Loucy (cell line): ENCODE data around the gene EIF2B1.

Experiments used
- H2AFZ ChIP-seq: fragments of 200-600 bp; sonication (generic); 2 replicates; pipeline ENCODE4 v1.6.0; 2016; ENCODE audit warnings: antibody characterized with exemption, mild to moderate bottlenecking, low read length, moderate library complexity
- H3F3A ChIP-seq: fragments of 200-600 bp; 2 replicates; pipeline ENCODE4 v1.6.0; 2016; ENCODE audit warnings: antibody characterized with exemption, low read depth, mild to moderate bottlenecking
- H3K27me3 ChIP-seq: fragments of 200-600 bp; sonication (generic); 2 replicates; pipeline ENCODE4 v1.6.1; 2014; ENCODE audit warnings: low read length, mild to moderate bottlenecking; ENCODE audit not compliant: insufficient read depth, poor library complexity, severe bottlenecking
- H3K36me3 ChIP-seq: fragments of 200-600 bp; sonication (generic); 2 replicates; pipeline ENCODE4 v1.6.1; 2016; ENCODE audit warnings: low read length; ENCODE audit not compliant: insufficient read depth
- H3K4me1 ChIP-seq: fragments of 200-600 bp; sonication (generic); 2 replicates; pipeline ENCODE4 v1.5.1; 2014; ENCODE audit warnings: low read length, mild to moderate bottlenecking; ENCODE audit not compliant: insufficient read depth, poor library complexity, severe bottlenecking
- H3K4me2 ChIP-seq: fragments of 200-600 bp; sonication (generic); 2 replicates; pipeline ENCODE4 v1.6.0; 2014; ENCODE audit warnings: antibody characterized with exemption, low read length, low read depth, mild to moderate bottlenecking; ENCODE audit not compliant: poor library complexity, severe bottlenecking
- H3K4me3 ChIP-seq: fragments of 200-600 bp; sonication (generic); 2 replicates; pipeline ENCODE4 v1.5.1; 2014; ENCODE audit warnings: low read length, mild to moderate bottlenecking, mixed read lengths; ENCODE audit not compliant: poor library complexity, severe bottlenecking
- H3K79me2 ChIP-seq: fragments of 200-600 bp; sonication (generic); 2 replicates; pipeline ENCODE4 v1.6.1; 2014; ENCODE audit warnings: low read length; ENCODE audit not compliant: insufficient read depth
- H3K9ac ChIP-seq: fragments of 200-600 bp; sonication (generic); 2 replicates; pipeline ENCODE4 v1.6.0; 2014; ENCODE audit warnings: mild to moderate bottlenecking, low read depth, low read length, moderate library complexity; ENCODE audit not compliant: poor library complexity, severe bottlenecking
- H3K9me2 ChIP-seq: fragments of 200-600 bp; sonication (generic); replicated peaks from 2 replicates; pipeline ENCODE4 v1.6.1; 2016; ENCODE audit warnings: low read depth, low read length, mixed read lengths
- H3K9me3 ChIP-seq: fragments of 200-600 bp; sonication (generic); 2 replicates; pipeline ENCODE4 v1.6.1; 2014; ENCODE audit warnings: mild to moderate bottlenecking, antibody characterized with exemption, low read length, low read depth; ENCODE audit not compliant: insufficient read depth
- H4K20me1 ChIP-seq: fragments of 200-600 bp; sonication (generic); 2 replicates; pipeline ENCODE4 v1.6.0; 2014; ENCODE audit warnings: antibody characterized with exemption, low read length, mild to moderate bottlenecking; ENCODE audit not compliant: insufficient read depth, poor library complexity, severe bottlenecking
- EZH2phosphoT487 ChIP-seq: fragments of 200-600 bp; IDR thresholded peaks from 2 replicates; pipeline ENCODE4 v1.6.1; 2018; ENCODE audit warnings: antibody characterized with exemption, mild to moderate bottlenecking, moderate library complexity, borderline replicate concordance
- TF ChIP-seq, protein P1 (sequence below): fragments of 200-600 bp; sonication (generic); conservative IDR thresholded peaks from 2 replicates; pipeline ENCODE4 v1.5.1; 2014; ENCODE audit warnings: mild to moderate bottlenecking, antibody characterized with exemption, low read length

EIF2B1 gene

DNA sequence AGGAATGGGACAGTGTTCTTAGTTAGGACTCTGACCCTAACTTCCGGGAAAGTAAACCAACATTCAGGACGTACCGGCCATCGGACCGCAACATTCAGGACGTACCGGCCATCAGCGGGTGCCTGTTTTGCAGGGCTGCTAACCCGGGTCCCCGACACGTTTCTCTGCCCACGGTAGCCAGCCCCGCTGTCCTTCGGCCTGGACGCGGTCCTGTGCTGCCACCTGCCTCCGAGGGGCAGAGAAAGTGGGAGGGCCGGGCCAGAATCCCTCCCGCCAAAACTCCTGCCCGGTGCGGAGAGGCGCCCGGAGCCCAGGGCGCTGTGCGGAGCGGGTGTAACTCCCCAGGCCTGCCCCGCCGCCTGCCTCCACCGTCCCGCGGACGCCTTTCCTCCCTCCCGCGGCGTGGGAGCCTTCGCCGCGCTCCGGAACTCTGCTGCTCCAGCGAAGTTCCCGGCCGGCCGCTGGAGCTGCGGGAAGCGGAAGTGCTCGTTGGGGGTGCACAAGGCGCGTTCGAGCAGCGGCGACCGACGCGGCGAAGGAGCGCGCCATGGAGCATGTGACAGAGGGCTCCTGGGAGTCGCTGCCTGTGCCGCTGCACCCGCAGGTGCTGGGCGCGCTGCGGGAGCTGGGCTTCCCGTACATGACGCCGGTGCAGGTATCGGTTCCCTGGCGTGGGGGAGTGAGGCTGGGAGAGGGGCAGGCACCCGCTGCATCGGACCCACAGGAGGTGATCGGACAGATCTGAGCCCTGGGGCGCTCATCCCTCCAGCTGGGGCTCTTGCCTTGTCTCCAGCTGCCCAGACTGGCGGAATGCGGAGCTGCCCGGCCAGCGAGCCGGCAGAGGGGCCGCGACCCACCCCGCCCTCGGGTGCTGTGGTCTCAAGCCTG lies 31.6 kb downstream of the EIF2B1 start, which contains the start of gene DDX55:
DDX55 (plus strand) TSS at position 498 of the 888 bp plus-strand sequence; CDS start at position 548, 50 bp downstream.
- H4K20me1 ChIP-seq, result peaks cover 27% of the 10 kb centered on the region
- peaks cover 37% of the 10 kb centered on the region for H3K36me3 ChIP-seq
- H3K4me1 ChIP-seq, result peaks cover 29% of the 10 kb centered on the region
- peak within 1 kb of the TSS; percentile 100 for H3K4me3 ChIP-seq
- peak within 1 kb of the TSS; percentile 97 for H3K9ac ChIP-seq
- peaks cover 13% of the 10 kb centered on the region; the same call in 1 of the 2 replicates for H3F3A ChIP-seq
- TF ChIP-seq, protein P1, sequence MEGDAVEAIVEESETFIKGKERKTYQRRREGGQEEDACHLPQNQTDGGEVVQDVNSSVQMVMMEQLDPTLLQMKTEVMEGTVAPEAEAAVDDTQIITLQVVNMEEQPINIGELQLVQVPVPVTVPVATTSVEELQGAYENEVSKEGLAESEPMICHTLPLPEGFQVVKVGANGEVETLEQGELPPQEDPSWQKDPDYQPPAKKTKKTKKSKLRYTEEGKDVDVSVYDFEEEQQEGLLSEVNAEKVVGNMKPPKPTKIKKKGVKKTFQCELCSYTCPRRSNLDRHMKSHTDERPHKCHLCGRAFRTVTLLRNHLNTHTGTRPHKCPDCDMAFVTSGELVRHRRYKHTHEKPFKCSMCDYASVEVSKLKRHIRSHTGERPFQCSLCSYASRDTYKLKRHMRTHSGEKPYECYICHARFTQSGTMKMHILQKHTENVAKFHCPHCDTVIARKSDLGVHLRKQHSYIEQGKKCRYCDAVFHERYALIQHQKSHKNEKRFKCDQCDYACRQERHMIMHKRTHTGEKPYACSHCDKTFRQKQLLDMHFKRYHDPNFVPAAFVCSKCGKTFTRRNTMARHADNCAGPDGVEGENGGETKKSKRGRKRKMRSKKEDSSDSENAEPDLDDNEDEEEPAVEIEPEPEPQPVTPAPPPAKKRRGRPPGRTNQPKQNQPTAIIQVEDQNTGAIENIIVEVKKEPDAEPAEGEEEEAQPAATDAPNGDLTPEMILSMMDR, result peak; percentile 49
- TF ChIP-seq EZH2phosphoT487, result no peak
- H2AFZ ChIP-seq, result peak within 1 kb of the TSS; percentile 98
- no peaks in the 10 kb centered on the region for H3K27me3 ChIP-seq
- H3K9me3 ChIP-seq, result no peaks in the 10 kb centered on the region
- peaks cover 68% of the 10 kb centered on the region for H3K79me2 ChIP-seq
- H3K9me2 ChIP-seq, result no peaks in the 10 kb centered on the region
- peak within 1 kb of the TSS; percentile 96 for H3K4me2 ChIP-seq

DNA sequence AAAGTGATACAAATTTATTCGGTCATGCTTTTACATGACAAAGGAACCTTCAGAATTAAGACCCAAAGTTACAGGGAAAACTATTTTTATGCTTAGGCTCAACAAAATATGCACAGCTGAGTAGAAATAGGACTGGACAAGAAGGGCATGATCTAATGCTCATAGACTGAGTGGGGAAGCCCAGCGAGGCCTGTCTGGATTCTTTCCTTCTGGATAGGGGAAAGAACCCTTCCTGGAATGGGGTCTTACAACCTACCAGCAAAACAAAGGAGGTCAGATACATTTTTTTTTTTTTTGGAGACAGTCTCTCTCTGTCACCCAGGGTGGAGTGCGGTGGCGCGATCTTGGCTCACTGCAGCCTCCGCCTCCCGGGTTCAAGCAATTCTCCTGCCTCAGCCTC lies 33.8 kb downstream of the EIF2B1 start:
- Histone ChIP-seq H3K27me3 (no peaks in the 10 kb centered on the region), H2AFZ (no peak overlapping the region), H3K9me2 (no peaks in the 10 kb centered on the region), H3F3A (peaks cover 13% of the 10 kb centered on the region; the same call in 1 of the 2 replicates), H3K79me2 (peaks cover 57% of the 10 kb centered on the region), H3K9ac (no peak overlapping the region), H3K4me1 (peaks cover 21% of the 10 kb centered on the region), H3K9me3 (no peaks in the 10 kb centered on the region), H4K20me1 (peaks cover 22% of the 10 kb centered on the region), H3K4me2 (no peak overlapping the region), H3K4me3 (no peak overlapping the region), H3K36me3 (peaks cover 44% of the 10 kb centered on the region)
- TF ChIP-seq, protein P1, result no peak
- no peak for TF ChIP-seq EZH2phosphoT487

DNA sequence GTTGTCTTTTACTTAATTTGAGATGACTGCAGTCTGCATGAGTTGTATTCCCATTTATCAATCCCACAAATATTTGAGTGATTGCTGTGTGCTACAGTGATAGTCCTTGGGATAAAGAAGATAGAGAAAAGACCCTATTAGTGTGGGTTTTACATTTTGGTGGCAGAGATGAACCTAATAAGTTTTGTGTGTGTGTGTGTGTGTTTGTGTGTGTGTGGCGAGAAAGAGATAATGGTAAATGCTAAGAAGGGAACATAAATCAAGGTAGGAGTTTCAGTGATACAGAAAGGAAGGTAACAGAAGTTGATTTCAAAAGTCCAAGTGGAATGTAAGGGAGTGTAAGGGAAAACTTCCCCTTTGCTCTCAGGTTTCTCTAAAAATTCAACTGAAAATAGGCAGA lies 34.2 kb downstream of the EIF2B1 start:
- Histone ChIP-seq H4K20me1 (peaks cover 18% of the 10 kb centered on the region), H2AFZ (no peak overlapping the region), H3K9me3 (no peaks in the 10 kb centered on the region), H3K79me2 (peaks cover 55% of the 10 kb centered on the region), H3K27me3 (no peaks in the 10 kb centered on the region), H3F3A (peaks cover 13% of the 10 kb centered on the region; the same call in 1 of the 2 replicates), H3K4me2 (no peak overlapping the region), H3K9ac (no peak overlapping the region), H3K36me3 (peaks cover 46% of the 10 kb centered on the region), H3K9me2 (no peaks in the 10 kb centered on the region), H3K4me1 (peaks cover 18% of the 10 kb centered on the region), H3K4me3 (no peak overlapping the region)
- TF ChIP-seq EZH2phosphoT487, result no peak
- TF ChIP-seq, protein P1, result no peak
